Left lung (tissue), 10 donors: Measurements from ENCODE around the gene FAM83D. TPM values are rescaled to one million over a fixed set of nuclear protein-coding genes. Genes with fewer than 3 reads are reported as not detected.

Experiments
- ATAC-seq: fragments of 200-7000 bp; cut with Tn5 transposase; one replicate; pipeline ENCODE4 v1.9.1; 2020; ENCODE audit warnings: moderate library complexity
- DNase-seq, 4 donors: peaks; one replicate each; pipeline ENCODE4 v3.0.0-alpha.2; 2013 to 2020
- H3K27ac ChIP-seq, 2 donors: fragments of 200-600 bp; sonication (generic) in 1 of 2; one replicate each; pipeline versions ENCODE4 v1.5.0 to v1.8.0; 2020 to 2021
- H3K27me3 ChIP-seq, 2 donors: fragments of 200-600 bp; sonication (generic) in 1 of 2; one replicate each; pipeline versions ENCODE4 v1.5.0 to v1.8.0; 2020 to 2021
- H3K36me3 ChIP-seq, 2 donors: fragments of 200-600 bp; sonication (generic) in 1 of 2; one replicate each; pipeline versions ENCODE4 v1.5.0 to v1.8.0; 2020 to 2021
- H3K4me1 ChIP-seq, 2 donors: fragments of 200-600 bp; one replicate each; pipeline ENCODE4 v1.8.0; 2021
- H3K4me3 ChIP-seq, 2 donors: fragments of 200-600 bp; sonication (generic) in 1 of 2; one replicate each; pipeline versions ENCODE4 v1.5.0 to v1.8.0; 2020 to 2021; ENCODE audit warnings: mild to moderate bottlenecking in 1 of 2
- H3K9me3 ChIP-seq, 2 donors: fragments of 200-600 bp; sonication (generic) in 1 of 2; one replicate each; pipeline versions ENCODE4 v1.5.0 to v1.8.0; 2020 to 2021
- intact Hi-C, 2 donors: fragments of 100-400 bp; cut with DNase I; formaldehyde crosslinking; loops; one replicate each; pipeline versions ENCODE4 v1.11.2 to v1.14.2; 2022
- polyA plus RNA-seq, 6 donors: library from polyadenylated mRNA; unstranded; fragments of 120-200 nt; gene quantifications; one replicate each; pipeline ENCODE4 v1.2.1, GENCODE V29; 2013; ENCODE audit not compliant: insufficient read length in 6 of 6
- total RNA-seq, 2 donors: library from RNA; stranded (reverse); fragmentation: NEBNext Ultra II Directional; extraction: Animal tissue kit (Norgen Biotek cat#: 25700); gene quantifications; one replicate each; pipeline ENCODE4 v1.2.1, GENCODE V29; 2021
- TF ChIP-seq, protein P1 (sequence below), 2 donors: fragments of 200-600 bp; sonication (generic) in 1 of 2; IDR thresholded peaks; one replicate each; pipeline versions ENCODE4 v1.5.0 to v1.8.0; 2021; ENCODE audit warnings: antibody characterized with exemption in 2 of 2
- donor health status: DM: no; HTN: yes; CAD: no.
- donor health status: DM: no; HTN: no; CAD: no.

The FAM83D gene
- total and polyA plus RNA-seq, 8 donors, result 1.5 to 28.1 (median 11.7) TPM

DNA sequence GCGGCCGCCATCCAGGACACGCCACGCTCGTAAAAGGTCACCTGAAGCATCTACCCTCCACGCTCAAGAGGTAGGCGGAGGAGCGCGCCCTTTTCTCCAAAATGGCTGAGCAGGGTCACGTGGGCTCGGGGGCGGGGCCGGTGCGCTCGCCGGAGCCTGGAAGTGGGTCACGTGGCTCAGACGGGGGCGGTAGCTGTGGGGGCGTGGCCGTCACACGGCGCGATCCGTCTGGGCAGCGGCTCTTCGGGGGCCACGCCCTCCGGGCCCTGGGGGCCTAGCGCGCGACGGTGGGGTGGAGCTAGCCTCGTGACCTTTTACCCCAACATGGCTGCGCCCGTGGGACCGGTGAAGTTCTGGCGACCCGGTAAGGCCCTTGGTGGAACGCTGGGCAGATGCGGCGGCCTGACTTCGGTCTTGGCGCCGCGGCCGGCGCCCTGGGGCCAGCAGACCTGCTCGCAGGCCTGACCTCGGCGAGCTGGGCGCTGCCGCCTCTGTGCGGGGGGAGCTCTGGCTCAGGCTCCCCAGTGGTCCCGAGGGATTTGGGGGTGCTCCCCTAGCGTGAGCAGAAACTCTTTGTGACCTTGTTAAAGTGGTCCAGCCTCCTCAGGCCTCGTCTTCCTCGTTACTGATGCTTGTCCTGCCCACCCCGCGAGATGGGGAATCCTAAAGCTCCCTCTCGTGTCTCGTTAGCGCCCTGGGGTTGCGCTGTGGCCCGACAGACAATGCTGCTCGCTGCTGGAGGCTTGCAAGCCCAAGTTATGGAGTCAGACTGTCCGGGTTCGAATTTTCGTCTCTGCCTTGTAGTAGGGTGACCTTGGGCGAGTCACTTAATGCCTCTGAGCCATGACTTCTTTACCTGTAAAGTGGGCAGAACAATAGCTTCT lies 36.1 kb downstream of the FAM83D start, which contains the start of gene DHX35:
DHX35 (plus strand) TSS at position 301 of the 884 bp plus-strand sequence; CDS start at position 325, 24 bp downstream.
- no peaks in the 10 kb centered on the region for H3K36me3 ChIP-seq
- peak; percentile 100 for ATAC-seq
- DNase-seq, result peak; percentile 97 to 100 (median 98)
- intact Hi-C loops, result no loop called here
- peak within 1 kb of the TSS; percentile 91 to 98 for H3K4me3 ChIP-seq
- TF ChIP-seq, protein P1, sequence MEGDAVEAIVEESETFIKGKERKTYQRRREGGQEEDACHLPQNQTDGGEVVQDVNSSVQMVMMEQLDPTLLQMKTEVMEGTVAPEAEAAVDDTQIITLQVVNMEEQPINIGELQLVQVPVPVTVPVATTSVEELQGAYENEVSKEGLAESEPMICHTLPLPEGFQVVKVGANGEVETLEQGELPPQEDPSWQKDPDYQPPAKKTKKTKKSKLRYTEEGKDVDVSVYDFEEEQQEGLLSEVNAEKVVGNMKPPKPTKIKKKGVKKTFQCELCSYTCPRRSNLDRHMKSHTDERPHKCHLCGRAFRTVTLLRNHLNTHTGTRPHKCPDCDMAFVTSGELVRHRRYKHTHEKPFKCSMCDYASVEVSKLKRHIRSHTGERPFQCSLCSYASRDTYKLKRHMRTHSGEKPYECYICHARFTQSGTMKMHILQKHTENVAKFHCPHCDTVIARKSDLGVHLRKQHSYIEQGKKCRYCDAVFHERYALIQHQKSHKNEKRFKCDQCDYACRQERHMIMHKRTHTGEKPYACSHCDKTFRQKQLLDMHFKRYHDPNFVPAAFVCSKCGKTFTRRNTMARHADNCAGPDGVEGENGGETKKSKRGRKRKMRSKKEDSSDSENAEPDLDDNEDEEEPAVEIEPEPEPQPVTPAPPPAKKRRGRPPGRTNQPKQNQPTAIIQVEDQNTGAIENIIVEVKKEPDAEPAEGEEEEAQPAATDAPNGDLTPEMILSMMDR (IDR thresholded peaks at IDR 0.05), result no peak
- no peaks in the 10 kb centered on the region for H3K27me3 ChIP-seq
- peak within 1 kb of the TSS; percentile 87 to 92 for H3K27ac ChIP-seq
- H3K9me3 ChIP-seq, result no peaks in the 10 kb centered on the region
- H3K4me1 ChIP-seq, result peaks cover 8 to 15% of the 10 kb centered on the region in 2 donors

DNA sequence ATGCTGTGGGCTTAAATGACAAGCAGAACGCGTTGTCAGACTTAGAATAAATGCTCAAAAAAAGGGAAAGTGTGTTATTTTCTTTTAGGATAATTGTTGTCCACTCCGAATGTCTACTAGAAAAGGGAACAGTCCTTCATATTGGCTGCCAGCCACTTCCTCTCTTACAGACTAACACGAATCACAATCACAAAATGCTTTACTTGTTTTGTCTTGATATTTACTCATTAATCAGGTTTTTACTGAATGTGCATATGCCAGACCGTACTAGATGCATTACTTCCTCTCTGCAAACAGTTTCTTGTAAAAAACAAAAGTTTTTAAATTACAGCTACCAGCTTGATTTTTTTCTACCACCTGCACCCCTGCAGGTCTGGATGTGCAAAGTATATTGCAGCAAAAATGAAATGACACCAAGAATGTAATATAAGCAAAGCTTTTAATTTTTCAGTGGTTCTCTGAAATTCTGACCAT lies 36.7 kb downstream of the FAM83D start:
- DNase-seq (peak in 1 of 4 donors; percentile 2), ATAC-seq (no peak)
- Histone ChIP-seq H3K9me3 (no peaks in the 10 kb centered on the region), H3K27ac (peak overlapping the region; percentile 87 to 92), H3K27me3 (no peaks in the 10 kb centered on the region), H3K4me1 (peaks cover 8 to 15% of the 10 kb centered on the region in 2 donors), H3K36me3 (no peaks in the 10 kb centered on the region), H3K4me3 (peak overlapping the region; percentile 91 to 98)
- intact Hi-C loops, result no loop called here
- TF ChIP-seq, protein P1 (IDR thresholded peaks at IDR 0.05), result no peak

DNA sequence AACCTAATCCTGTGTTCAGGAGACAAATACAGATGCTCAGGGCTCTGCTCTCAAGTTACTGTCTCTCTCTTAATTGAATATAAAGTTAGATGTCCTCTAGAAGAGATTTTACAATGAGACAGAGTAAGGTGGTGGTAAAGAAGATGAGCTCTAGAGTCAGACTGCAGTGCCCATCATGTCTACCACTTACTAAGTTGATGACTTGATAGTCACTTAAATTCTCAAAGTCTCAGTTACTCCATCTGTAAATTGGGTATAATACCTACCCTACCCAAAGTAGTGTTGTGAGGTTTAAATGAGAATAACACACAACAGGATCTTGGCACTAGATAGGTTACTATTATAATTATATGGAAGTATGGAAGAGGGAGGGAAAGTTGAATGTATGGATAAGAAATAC lies 37.5 kb downstream of the FAM83D start:
- no peaks in the 10 kb centered on the region for H3K9me3 ChIP-seq
- H3K27me3 ChIP-seq, result no peaks in the 10 kb centered on the region
- ATAC-seq (no peak), DNase-seq (no peak)
- peaks cover 8 to 15% of the 10 kb centered on the region in 2 donors for H3K4me1 ChIP-seq
- TF ChIP-seq, protein P1 (IDR thresholded peaks at IDR 0.05), result no peak
- H3K27ac ChIP-seq, result no peak overlapping the region
- H3K36me3 ChIP-seq, result peaks cover 0 to 5% of the 10 kb centered on the region in 2 donors
- intact Hi-C loops, result no loop called here
- no peak overlapping the region for H3K4me3 ChIP-seq

DNA sequence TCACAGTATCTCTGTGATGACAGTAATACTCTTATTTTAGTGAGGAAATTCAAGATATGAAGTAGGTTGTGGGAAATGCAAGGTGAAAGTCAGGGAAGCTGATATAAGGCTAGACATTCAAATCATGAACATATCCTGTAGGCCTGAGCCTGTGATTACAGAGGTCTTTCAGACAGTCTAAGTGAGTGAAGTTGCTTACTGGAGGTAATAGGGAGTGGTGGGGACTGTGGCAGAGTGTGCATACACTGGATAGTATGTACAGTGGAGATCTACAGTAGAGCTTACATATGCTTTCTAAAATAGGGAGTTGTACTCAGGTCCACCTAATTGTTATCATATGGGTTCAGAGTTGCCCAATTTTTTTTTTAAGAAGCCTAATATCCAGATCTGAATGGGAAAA lies 39.0 kb downstream of the FAM83D start:
- H3K27ac ChIP-seq, result no peak overlapping the region
- TF ChIP-seq, protein P1 (IDR thresholded peaks at IDR 0.05), result no peak
- peaks cover 0 to 18% of the 10 kb centered on the region in 2 donors for H3K36me3 ChIP-seq
- peaks cover 8 to 15% of the 10 kb centered on the region in 2 donors for H3K4me1 ChIP-seq
- no peaks in the 10 kb centered on the region for H3K27me3 ChIP-seq
- DNase-seq, result no peak
- no peaks in the 10 kb centered on the region for H3K9me3 ChIP-seq
- no peak for ATAC-seq
- intact Hi-C loops, result no loop called here
- no peak overlapping the region for H3K4me3 ChIP-seq

DNA sequence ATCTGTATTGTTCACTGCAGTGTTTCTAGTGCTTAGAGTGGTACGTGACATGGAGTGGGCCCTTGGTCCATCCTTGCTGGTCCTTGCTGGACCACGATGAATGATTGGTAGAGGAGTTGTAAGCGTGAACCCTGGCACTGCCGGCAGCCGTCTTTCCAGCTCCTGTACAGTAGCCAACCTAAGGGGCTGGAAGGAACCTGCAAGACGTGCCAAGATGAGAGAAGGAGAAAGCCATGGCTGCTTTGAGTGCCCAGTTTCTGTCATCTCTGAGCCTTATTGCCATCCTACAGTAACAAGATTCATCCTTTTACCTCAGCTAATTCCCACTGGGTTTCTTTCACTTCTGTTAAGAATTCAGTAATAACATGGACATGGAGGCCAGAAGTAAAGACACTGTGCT lies 41.9 kb downstream of the FAM83D start:
- Histone ChIP-seq H3K9me3 (no peaks in the 10 kb centered on the region), H3K36me3 (peaks cover 0 to 42% of the 10 kb centered on the region in 2 donors), H3K4me1 (peaks cover 3 to 4% of the 10 kb centered on the region in 2 donors), H3K27ac (no peak overlapping the region), H3K27me3 (no peaks in the 10 kb centered on the region), H3K4me3 (no peak overlapping the region)
- ATAC-seq (no peak), DNase-seq (no peak)
- TF ChIP-seq, protein P1 (IDR thresholded peaks at IDR 0.05), result no peak
- intact Hi-C loops, result no loop called here
